ENCODE results near the gene SEPTIN8.

SEPTIN8 gene, protein sequence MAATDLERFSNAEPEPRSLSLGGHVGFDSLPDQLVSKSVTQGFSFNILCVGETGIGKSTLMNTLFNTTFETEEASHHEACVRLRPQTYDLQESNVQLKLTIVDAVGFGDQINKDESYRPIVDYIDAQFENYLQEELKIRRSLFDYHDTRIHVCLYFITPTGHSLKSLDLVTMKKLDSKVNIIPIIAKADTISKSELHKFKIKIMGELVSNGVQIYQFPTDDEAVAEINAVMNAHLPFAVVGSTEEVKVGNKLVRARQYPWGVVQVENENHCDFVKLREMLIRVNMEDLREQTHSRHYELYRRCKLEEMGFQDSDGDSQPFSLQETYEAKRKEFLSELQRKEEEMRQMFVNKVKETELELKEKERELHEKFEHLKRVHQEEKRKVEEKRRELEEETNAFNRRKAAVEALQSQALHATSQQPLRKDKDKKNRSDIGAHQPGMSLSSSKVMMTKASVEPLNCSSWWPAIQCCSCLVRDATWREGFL

DNA sequence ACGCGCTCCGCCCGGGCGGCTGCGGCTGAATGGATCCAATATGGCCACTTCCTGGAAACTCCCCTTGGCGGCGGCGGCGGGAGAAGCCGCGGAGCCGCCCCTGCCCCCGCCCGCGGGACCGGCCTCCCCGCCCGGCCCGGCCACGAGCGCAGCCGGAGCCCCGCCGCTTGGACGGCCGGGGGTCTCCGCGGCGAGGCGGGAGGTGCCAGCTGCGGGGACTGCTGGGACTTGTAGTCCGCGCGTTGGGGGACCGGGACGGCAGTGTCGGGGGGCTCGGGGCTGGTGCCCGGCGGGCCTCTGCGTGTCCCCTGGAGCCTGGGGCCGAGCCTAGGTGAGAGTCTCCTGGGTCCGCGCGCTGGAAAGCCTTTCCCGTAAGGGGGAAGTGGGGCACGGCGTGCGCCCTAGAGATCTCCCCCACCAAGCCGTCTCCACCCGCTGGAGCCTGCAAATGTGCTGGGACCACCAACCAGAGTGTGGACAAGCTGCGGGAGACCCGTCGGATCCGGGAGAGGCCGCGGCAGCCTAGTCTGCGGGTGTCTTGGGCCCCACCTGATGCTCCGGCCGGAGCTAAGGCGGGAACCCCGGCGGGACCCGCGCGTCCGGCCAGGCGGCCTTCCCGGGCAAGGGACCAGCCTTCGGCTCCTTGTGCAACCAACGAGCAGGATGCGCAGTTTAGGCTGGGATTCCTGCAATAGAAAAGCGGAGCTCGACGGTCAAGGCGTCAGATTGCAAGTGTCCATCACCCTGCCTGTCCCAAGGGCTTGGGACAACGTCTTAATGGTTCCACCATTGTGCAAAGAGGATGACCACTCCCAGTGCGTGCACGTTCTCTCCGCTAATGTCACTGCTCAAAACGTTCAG lies at the start of gene SEPTIN8:
TSS of gene SEPTIN8 (minus strand) at position 31 of the 861 bp plus-strand sequence. CDS start 102 bp downstream, outside the sequence.
- Histone ChIP-seq H3K36me3 (ENCODE audit: control insufficient read depth in 2 of 2, insufficient read depth in 2 of 2, low read length in 2 of 2) (no peaks in the 10 kb centered on the region), H3K27ac (ENCODE audit: low read length) (peak within 1 kb of the TSS; percentile 11), H3K9me3 (ENCODE audit: control insufficient read depth in 2 of 2, low read length in 2 of 2) (no peaks in the 10 kb centered on the region), H3K4me3 (ENCODE audit: low read length in 2 of 2) (peak within 1 kb of the TSS; percentile 79 to 93), H3K27me3 (ENCODE audit: control insufficient read depth in 1 of 2, insufficient read depth in 2 of 2, low read length in 2 of 2) (no peaks in the 10 kb centered on the region), H3K4me1 (ENCODE audit: control insufficient read depth, insufficient read depth, low read length) (peaks cover 42% of the 10 kb centered on the region), H3K9ac (ENCODE audit: low read length in 2 of 2) (peak within 1 kb of the TSS; percentile 72 to 75)

- H3K27me3 ChIP-seq (ENCODE audit: control insufficient read depth in 1 of 2, insufficient read depth in 2 of 2, low read length in 2 of 2) = peaks cover 21 to 40% of the 10 kb centered on the region in 2 donors
These were observed 49.5 kb upstream of the SEPTIN8 start for GRCh38 chr5:132826424-132827082.

DNA sequence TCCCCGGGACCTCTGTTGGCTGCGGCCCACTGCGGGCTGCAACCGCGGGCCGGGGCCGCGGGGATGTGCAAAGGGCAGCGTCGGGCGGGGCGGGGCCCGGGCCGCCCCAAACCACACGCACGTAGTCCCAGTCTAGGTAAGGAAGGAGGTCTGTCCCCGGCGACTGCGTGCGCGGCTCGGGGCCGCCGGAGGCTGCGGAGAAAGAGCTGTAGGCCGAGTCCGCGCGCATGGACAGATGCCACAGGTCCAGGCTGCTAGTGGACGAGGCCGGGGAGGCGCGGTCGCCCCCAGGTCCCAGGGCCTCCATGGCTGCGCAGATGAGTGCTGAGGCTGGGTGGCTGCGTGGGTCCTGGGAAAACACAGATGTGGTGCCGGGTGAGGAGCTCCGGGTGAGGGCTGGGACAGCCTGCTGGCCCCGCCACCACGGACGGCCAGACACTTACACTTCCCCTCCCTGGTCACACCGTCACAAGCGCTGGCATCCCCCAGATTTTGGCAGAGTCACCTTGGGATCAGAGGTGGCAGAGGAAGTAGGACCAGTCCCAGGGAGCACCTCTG lies 48.9 kb upstream of the SEPTIN8 start:
- no peak overlapping the region for H3K27ac ChIP-seq (ENCODE audit: low read length)
- H3K9me3 ChIP-seq (ENCODE audit: control insufficient read depth in 2 of 2, low read length in 2 of 2) = no peaks in the 10 kb centered on the region
- no peak overlapping the region for H3K4me3 ChIP-seq (ENCODE audit: low read length in 2 of 2)
- no peaks in the 10 kb centered on the region for H3K36me3 ChIP-seq (ENCODE audit: control insufficient read depth in 2 of 2, insufficient read depth in 2 of 2, low read length in 2 of 2)
- peaks cover 23% of the 10 kb centered on the region for H3K4me1 ChIP-seq (ENCODE audit: control insufficient read depth, insufficient read depth, low read length)
- no peak overlapping the region for H3K9ac ChIP-seq (ENCODE audit: low read length in 2 of 2)
- peaks cover 21 to 36% of the 10 kb centered on the region in 2 donors for H3K27me3 ChIP-seq (ENCODE audit: control insufficient read depth in 1 of 2, insufficient read depth in 2 of 2, low read length in 2 of 2)

More at GRCh38 chr5:132826424-132827082, 49.5 kb upstream of the SEPTIN8 start:
- Histone ChIP-seq H3K9ac (ENCODE audit: low read length in 2 of 2) (no peak overlapping the region), H3K4me1 (ENCODE audit: control insufficient read depth, insufficient read depth, low read length) (peaks cover 24% of the 10 kb centered on the region), H3K4me3 (ENCODE audit: low read length in 2 of 2) (no peak overlapping the region), H3K27ac (ENCODE audit: low read length) (no peak overlapping the region), H3K9me3 (ENCODE audit: control insufficient read depth in 2 of 2, low read length in 2 of 2) (no peaks in the 10 kb centered on the region), H3K36me3 (ENCODE audit: control insufficient read depth in 2 of 2, insufficient read depth in 2 of 2, low read length in 2 of 2) (no peaks in the 10 kb centered on the region)

DNA sequence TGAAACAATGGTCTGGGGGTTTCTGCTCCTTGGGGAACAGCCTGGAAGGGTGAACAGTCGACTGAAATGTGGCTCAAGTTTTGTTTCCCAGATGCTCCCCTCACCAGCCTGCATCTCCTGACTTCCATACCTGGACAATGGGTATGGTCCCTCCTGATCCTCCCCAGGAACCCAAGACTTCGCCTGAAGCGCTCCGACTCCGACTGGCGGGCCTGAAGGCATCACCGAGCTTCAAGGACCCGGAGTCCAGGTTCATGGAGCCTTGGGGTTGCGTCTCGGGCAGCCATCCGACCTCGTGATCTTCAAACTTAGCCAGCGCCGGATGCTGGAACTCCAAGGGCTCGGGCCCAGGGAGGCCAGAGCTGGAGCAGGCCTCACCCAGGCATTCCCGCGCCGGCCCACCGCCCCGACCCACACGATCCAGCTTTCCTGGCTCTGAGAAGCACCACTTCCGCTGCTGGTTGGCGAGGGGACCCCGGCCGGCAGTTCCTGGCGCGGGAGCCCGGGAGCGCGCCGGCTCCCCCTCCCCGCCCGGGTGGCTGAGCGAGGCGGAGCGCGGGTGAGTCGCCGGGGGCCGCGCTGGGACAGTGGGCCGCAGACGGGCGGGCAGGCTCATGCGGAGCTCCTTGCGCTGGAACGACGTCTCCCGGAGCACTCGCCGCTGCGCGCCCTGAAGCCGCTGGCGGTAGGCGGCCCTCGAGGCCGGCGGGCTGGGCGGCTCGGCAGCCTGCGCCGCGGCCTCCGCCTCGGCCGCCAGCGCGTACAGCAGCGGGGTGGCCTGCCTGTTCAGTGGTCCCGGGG lies 48.2 kb upstream of the SEPTIN8 start:
- Histone ChIP-seq H3K9ac (ENCODE audit: low read length in 2 of 2) (no peak overlapping the region), H3K36me3 (ENCODE audit: control insufficient read depth in 2 of 2, insufficient read depth in 2 of 2, low read length in 2 of 2) (no peaks in the 10 kb centered on the region), H3K4me3 (ENCODE audit: low read length in 2 of 2) (no peak overlapping the region), H3K27ac (ENCODE audit: low read length) (no peak overlapping the region), H3K9me3 (ENCODE audit: control insufficient read depth in 2 of 2, low read length in 2 of 2) (no peaks in the 10 kb centered on the region), H3K27me3 (ENCODE audit: control insufficient read depth in 1 of 2, insufficient read depth in 2 of 2, low read length in 2 of 2) (peaks cover 21 to 38% of the 10 kb centered on the region in 2 donors), H3K4me1 (ENCODE audit: control insufficient read depth, insufficient read depth, low read length) (peaks cover 18% of the 10 kb centered on the region)

DNA sequence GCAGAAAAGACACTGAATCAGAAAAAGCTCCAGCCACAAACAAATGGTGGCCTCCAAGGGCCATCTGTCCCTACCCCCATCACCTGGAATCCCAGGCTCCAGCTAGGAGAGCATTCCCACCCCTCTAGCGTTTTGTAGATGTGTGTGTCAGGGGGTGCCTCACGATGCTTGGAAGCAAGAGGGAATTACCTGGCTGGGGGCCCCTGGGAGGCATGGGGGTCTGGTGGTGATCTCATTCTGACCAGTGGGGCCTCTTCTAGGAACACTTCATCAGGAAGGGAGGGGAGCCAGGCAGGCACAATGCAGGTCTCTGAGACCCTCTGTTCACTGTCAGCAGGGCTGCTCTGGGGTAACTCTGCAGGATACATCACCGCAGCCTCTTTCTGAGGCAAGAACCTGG lies 47.4 kb upstream of the SEPTIN8 start:
- no peaks in the 10 kb centered on the region for H3K9me3 ChIP-seq (ENCODE audit: control insufficient read depth in 2 of 2, low read length in 2 of 2)
- no peak overlapping the region for H3K9ac ChIP-seq (ENCODE audit: low read length in 2 of 2)
- no peaks in the 10 kb centered on the region for H3K36me3 ChIP-seq (ENCODE audit: control insufficient read depth in 2 of 2, insufficient read depth in 2 of 2, low read length in 2 of 2)
- H3K27ac ChIP-seq (ENCODE audit: low read length) = no peak overlapping the region
- peaks cover 14% of the 10 kb centered on the region for H3K4me1 ChIP-seq (ENCODE audit: control insufficient read depth, insufficient read depth, low read length)
- H3K4me3 ChIP-seq (ENCODE audit: low read length in 2 of 2) = no peak overlapping the region
- H3K27me3 ChIP-seq (ENCODE audit: control insufficient read depth in 1 of 2, insufficient read depth in 2 of 2, low read length in 2 of 2) = peaks cover 21 to 40% of the 10 kb centered on the region in 2 donors

DNA sequence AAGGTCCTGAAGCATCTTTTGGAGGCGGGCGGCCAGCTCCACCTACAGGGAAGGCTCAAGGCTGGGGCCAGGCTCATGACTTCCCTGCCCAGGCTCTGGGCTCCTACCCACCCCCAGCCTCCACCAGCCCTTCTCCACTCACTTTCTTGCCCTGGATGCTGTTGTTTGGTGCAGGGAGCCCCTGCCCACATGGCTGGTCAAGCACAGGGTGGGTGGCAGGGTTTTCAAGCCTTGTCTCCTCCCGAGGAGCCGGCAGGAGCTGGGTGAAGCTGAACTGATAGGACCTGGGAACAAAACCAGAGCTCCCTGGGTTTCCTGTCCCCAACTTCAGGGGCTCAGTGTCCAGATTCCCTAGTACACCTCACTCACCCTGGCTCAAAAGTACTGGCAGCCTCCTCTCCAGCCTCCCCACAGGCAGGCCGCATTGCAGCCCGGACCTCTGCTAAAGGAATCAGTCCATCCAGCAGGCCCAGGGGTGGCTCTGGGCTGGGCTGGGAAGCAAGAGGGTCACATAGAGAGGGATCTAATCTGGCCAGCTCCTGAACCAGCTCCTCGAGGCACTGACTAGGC lies 46.5 kb upstream of the SEPTIN8 start:
- Histone ChIP-seq H3K27ac (ENCODE audit: low read length) (no peak overlapping the region), H3K36me3 (ENCODE audit: control insufficient read depth in 2 of 2, insufficient read depth in 2 of 2, low read length in 2 of 2) (no peaks in the 10 kb centered on the region), H3K27me3 (ENCODE audit: control insufficient read depth in 1 of 2, insufficient read depth in 2 of 2, low read length in 2 of 2) (peaks cover 19 to 35% of the 10 kb centered on the region in 2 donors), H3K9ac (ENCODE audit: low read length in 2 of 2) (no peak overlapping the region), H3K4me3 (ENCODE audit: low read length in 2 of 2) (peak overlapping the region; percentile 33 to 63), H3K9me3 (ENCODE audit: control insufficient read depth in 2 of 2, low read length in 2 of 2) (no peaks in the 10 kb centered on the region), H3K4me1 (ENCODE audit: control insufficient read depth, insufficient read depth, low read length) (peaks cover 14% of the 10 kb centered on the region)

DNA sequence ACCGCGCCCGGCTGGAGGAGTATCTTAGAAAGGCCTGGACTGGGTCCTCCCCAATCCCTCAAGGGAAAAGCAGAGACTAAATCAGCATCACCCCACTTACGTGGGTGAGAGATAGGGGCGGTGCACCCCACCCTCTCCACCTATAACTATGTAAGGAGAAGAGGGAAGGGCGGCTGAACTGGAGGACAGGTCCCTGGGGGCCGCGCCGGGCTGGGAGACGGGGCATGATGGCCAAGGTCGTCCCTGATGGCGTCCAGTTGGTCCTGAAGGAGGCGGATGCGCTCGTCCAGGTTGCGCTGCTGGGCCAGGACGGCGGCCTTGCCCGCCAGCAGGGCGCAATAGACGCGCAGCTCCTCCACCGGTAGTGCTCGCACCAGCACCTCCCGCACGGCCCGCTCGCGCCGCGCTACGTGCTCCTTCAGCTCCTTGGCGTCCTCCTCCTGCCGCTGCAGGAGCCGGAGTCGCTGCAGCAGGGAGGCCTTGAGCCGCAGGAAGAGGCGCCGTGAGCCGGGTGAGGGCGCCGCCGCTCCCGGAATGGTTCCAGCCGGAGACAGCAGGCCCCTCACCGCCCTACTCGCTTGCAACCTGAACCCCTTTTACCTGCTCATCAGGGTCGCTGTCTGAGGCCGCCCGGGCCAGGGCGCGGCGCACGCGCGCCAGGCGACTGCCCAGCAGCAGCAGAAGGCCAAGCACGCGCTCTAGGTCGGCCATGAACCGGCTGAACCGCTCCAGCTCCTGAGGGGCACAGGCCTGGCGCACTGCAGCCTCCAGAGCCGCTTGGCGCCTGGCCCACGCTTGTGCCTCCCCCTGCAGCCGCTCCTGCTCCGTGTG lies 45.8 kb upstream of the SEPTIN8 start:
- Histone ChIP-seq H3K9ac (ENCODE audit: low read length in 2 of 2) (peak overlapping the region in 1 of 2 donors; percentile 25), H3K36me3 (ENCODE audit: control insufficient read depth in 2 of 2, insufficient read depth in 2 of 2, low read length in 2 of 2) (no peaks in the 10 kb centered on the region), H3K27ac (ENCODE audit: low read length) (no peak overlapping the region), H3K9me3 (ENCODE audit: control insufficient read depth in 2 of 2, low read length in 2 of 2) (no peaks in the 10 kb centered on the region), H3K4me3 (ENCODE audit: low read length in 2 of 2) (peak overlapping the region; percentile 33 to 63), H3K27me3 (ENCODE audit: control insufficient read depth in 1 of 2, insufficient read depth in 2 of 2, low read length in 2 of 2) (peaks cover 16 to 35% of the 10 kb centered on the region in 2 donors), H3K4me1 (ENCODE audit: control insufficient read depth, insufficient read depth, low read length) (peaks cover 14% of the 10 kb centered on the region)

GRCh38 chr5:132821791-132822190 lies 44.8 kb upstream of the SEPTIN8 start:
- Histone ChIP-seq H3K27ac (ENCODE audit: low read length) (no peak overlapping the region), H3K36me3 (ENCODE audit: control insufficient read depth in 2 of 2, insufficient read depth in 2 of 2, low read length in 2 of 2) (no peaks in the 10 kb centered on the region), H3K4me3 (ENCODE audit: low read length in 2 of 2) (no peak overlapping the region), H3K9me3 (ENCODE audit: control insufficient read depth in 2 of 2, low read length in 2 of 2) (no peaks in the 10 kb centered on the region), H3K4me1 (ENCODE audit: control insufficient read depth, insufficient read depth, low read length) (peaks cover 14% of the 10 kb centered on the region), H3K27me3 (ENCODE audit: control insufficient read depth in 1 of 2, insufficient read depth in 2 of 2, low read length in 2 of 2) (peaks cover 14 to 33% of the 10 kb centered on the region in 2 donors), H3K9ac (ENCODE audit: low read length in 2 of 2) (no peak overlapping the region)

DNA sequence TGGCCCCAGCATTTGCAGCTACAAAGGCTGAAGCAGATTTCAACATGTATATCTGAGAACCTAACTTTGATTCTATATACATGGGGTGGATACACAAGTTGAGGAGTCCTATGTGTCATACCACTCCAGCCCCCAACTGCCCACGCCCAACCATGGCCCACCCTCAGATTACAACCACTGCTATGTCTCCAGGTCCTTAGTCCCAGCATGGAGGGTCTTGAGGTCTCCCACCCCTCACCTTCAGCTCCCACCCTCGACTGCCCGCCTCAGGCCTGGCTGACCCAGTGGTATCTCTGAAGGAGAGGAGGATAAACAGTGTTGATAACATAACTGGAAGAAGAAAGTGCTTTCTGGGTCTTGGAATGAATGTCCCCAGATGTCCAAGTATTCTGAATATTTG lies 44.3 kb upstream of the SEPTIN8 start:
- Histone ChIP-seq H3K27ac (ENCODE audit: low read length) (no peak overlapping the region), H3K36me3 (ENCODE audit: control insufficient read depth in 2 of 2, insufficient read depth in 2 of 2, low read length in 2 of 2) (no peaks in the 10 kb centered on the region), H3K27me3 (ENCODE audit: control insufficient read depth in 1 of 2, insufficient read depth in 2 of 2, low read length in 2 of 2) (peaks cover 10 to 28% of the 10 kb centered on the region in 2 donors), H3K4me3 (ENCODE audit: low read length in 2 of 2) (no peak overlapping the region), H3K4me1 (ENCODE audit: control insufficient read depth, insufficient read depth, low read length) (peaks cover 14% of the 10 kb centered on the region), H3K9me3 (ENCODE audit: control insufficient read depth in 2 of 2, low read length in 2 of 2) (no peaks in the 10 kb centered on the region), H3K9ac (ENCODE audit: low read length in 2 of 2) (no peak overlapping the region)
